HFFc6 (cell line): ENCODE results near the gene MAST4. TPM values are rescaled to one million over a fixed set of nuclear protein-coding genes. Genes with fewer than 3 reads are reported as not detected.

Source experiments
- DNase-seq: peaks from one replicate; pipeline ENCODE4 v3.0.0-alpha.2; 2018
- H3K27ac Mint-ChIP-seq: 2 replicates; pipeline ENCODE4 v1.8.0; 2020; ENCODE audit warnings: mild to moderate bottlenecking, mixed read lengths
- H3K27me3 Mint-ChIP-seq: 2 replicates; pipeline ENCODE4 v1.8.0; 2021; ENCODE audit warnings: mild to moderate bottlenecking, moderate library complexity, mixed read lengths; ENCODE audit not compliant: insufficient read depth
- H3K36me3 Mint-ChIP-seq: 2 replicates; pipeline ENCODE4 v1.8.0; 2021; ENCODE audit warnings: low read depth, mixed read lengths
- H3K4me1 Mint-ChIP-seq: 2 replicates; pipeline ENCODE4 v1.8.0; 2020; ENCODE audit warnings: low read depth, mixed read lengths
- H3K4me3 Mint-ChIP-seq: 2 replicates; pipeline ENCODE4 v1.8.0; 2020; ENCODE audit warnings: mild to moderate bottlenecking, moderate library complexity, mixed read lengths
- H3K9me3 Mint-ChIP-seq: 2 replicates; pipeline ENCODE4 v1.8.0; 2020; ENCODE audit warnings: mild to moderate bottlenecking, mixed read lengths
- total RNA-seq, 6 experiments: library from RNA; stranded (reverse); fragmentation: NEBNext Ultra II Directional; extraction: Animal tissue kit (Norgen Biotek cat#: 25700); gene quantifications; 2 replicates in 1 of 6; 3 replicates in 5 of 6; pipeline ENCODE4 v1.2.3, GENCODE V29; 2021
- TF ChIP-seq, protein P1 (sequence below): fragments of 200-600 bp; sonication (generic); IDR thresholded peaks from 2 replicates; pipeline ENCODE4 v1.5.0; 2021; ENCODE audit warnings: antibody characterized with exemption, mild to moderate bottlenecking

MAST4 gene
- total RNA-seq, 6 experiments from 2014 or later: 3.0 to 5.6 (median 3.9) TPM

DNA sequence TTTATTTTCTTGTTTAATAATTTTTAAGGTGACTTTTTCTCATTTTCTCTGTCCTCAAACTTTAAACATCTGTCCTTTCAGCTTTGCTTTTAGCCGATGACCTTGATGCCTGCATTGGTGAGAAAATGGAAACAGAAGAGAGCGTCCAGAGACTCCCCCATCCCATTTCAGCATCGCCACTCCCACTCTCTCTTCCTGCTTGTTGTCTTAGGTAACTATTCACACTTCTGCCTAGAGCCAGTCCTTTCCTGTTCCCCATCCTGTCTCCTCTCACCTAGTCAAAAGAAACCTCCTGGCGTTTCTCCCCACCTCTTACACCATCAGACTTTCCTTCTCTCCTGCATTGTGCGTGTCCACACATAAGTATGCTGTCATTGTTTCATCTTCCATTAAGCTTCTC lies 124.6 kb downstream of the MAST4 start:
- TF ChIP-seq, protein P1, sequence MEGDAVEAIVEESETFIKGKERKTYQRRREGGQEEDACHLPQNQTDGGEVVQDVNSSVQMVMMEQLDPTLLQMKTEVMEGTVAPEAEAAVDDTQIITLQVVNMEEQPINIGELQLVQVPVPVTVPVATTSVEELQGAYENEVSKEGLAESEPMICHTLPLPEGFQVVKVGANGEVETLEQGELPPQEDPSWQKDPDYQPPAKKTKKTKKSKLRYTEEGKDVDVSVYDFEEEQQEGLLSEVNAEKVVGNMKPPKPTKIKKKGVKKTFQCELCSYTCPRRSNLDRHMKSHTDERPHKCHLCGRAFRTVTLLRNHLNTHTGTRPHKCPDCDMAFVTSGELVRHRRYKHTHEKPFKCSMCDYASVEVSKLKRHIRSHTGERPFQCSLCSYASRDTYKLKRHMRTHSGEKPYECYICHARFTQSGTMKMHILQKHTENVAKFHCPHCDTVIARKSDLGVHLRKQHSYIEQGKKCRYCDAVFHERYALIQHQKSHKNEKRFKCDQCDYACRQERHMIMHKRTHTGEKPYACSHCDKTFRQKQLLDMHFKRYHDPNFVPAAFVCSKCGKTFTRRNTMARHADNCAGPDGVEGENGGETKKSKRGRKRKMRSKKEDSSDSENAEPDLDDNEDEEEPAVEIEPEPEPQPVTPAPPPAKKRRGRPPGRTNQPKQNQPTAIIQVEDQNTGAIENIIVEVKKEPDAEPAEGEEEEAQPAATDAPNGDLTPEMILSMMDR: no peak
- no peak overlapping the region for H3K4me3 Mint-ChIP-seq
- H3K36me3 Mint-ChIP-seq: no peaks in the 10 kb centered on the region
- H3K27me3 Mint-ChIP-seq: no peaks in the 10 kb centered on the region; the same call in none of the 2 replicates
- no peaks in the 10 kb centered on the region for H3K4me1 Mint-ChIP-seq
- no peak for DNase-seq
- H3K9me3 Mint-ChIP-seq: no peaks in the 10 kb centered on the region
- H3K27ac Mint-ChIP-seq: no peak overlapping the region

DNA sequence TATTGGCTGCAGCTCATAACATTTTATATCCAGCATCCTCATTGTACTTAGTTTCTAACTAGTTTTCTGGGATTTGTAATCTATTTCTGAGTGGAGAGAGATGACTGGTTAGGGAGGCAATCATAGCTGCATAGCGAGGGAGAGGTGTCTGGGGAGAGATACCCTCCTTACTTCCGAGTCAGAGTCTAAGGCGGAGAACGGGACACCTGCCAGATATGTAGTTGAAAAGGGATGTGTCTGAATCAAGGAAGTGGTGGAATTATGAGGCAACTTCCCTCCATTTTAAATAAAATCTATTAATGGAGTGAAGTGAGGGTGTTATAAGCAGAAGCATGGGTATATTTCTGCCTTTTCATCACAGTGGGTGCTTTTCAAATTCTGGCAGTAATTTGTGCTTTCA lies 126.5 kb downstream of the MAST4 start:
- no peaks in the 10 kb centered on the region; the same call in none of the 2 replicates for H3K27me3 Mint-ChIP-seq
- no peak overlapping the region for H3K4me3 Mint-ChIP-seq
- no peaks in the 10 kb centered on the region for H3K9me3 Mint-ChIP-seq
- H3K36me3 Mint-ChIP-seq: no peaks in the 10 kb centered on the region
- no peak for DNase-seq
- TF ChIP-seq, protein P1: no peak
- H3K4me1 Mint-ChIP-seq: no peaks in the 10 kb centered on the region
- H3K27ac Mint-ChIP-seq: no peak overlapping the region

DNA sequence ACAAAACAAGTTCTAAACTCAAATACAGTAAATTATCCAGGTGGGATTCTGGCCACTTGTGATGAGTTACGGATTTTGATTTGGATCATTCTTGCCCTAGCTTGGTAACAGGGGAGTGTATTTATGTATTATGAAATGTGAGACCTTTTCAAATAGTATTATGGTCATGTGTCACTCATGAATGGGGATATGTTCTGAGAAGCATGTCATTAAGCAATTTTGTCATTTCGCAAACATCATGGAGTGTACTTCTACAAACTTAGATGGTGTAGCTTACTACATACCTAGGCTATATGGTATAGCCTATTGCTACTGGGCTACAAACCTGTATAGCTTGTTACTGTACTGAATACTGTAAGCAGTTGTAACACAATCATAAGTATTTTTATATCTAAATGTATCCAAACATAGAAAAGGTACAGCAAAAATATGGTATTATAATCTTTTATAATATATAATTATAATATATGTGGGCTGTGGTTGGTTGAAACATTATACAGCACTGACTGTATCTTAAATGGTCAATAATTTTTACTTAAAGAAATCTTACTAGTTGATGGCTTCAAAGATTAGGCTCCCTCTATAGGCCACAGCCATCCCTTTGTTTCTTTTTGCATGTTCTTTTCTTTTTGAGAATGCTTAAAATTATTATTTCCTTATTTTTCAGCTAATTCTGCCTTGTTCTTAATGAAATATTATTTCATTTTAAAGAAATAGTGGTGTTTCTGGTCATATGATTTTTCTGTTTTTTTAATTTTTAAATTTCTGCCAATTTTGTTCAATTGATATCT lies 128.4 kb downstream of the MAST4 start:
- TF ChIP-seq, protein P1: peak; percentile 52; the same call in 1 of the 2 replicates
- H3K27ac Mint-ChIP-seq: no peak overlapping the region
- no peaks in the 10 kb centered on the region for H3K9me3 Mint-ChIP-seq
- H3K27me3 Mint-ChIP-seq: no peaks in the 10 kb centered on the region; the same call in 1 of the 2 replicates
- DNase-seq: no peak
- H3K36me3 Mint-ChIP-seq: no peaks in the 10 kb centered on the region
- H3K4me1 Mint-ChIP-seq: no peaks in the 10 kb centered on the region
- no peak overlapping the region for H3K4me3 Mint-ChIP-seq

DNA sequence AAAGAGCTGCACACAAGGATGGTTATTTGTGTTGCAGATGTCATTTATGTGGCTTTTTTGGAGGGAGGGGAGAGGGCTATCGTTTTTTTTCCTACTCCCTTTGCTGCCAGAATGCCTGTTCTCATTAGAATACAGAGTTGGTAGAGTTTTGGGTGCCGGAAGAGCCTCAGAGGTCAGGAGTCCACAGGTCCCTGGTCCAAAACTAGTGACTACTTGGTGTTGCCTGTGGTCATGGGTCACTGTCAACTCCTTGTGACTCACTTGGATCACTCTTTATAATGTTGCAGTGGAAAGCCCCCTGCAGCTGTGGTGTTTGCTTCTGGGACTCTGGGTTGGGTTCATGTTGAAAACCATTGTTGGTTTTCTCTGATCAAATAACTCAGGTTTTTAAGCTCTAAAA lies 131.4 kb downstream of the MAST4 start:
- no peaks in the 10 kb centered on the region for H3K4me1 Mint-ChIP-seq
- H3K4me3 Mint-ChIP-seq: no peak overlapping the region
- H3K27ac Mint-ChIP-seq: no peak overlapping the region
- no peak for DNase-seq
- TF ChIP-seq, protein P1: no peak
- no peaks in the 10 kb centered on the region for H3K36me3 Mint-ChIP-seq
- no peaks in the 10 kb centered on the region; the same call in 1 of the 2 replicates for H3K27me3 Mint-ChIP-seq
- H3K9me3 Mint-ChIP-seq: no peaks in the 10 kb centered on the region

DNA sequence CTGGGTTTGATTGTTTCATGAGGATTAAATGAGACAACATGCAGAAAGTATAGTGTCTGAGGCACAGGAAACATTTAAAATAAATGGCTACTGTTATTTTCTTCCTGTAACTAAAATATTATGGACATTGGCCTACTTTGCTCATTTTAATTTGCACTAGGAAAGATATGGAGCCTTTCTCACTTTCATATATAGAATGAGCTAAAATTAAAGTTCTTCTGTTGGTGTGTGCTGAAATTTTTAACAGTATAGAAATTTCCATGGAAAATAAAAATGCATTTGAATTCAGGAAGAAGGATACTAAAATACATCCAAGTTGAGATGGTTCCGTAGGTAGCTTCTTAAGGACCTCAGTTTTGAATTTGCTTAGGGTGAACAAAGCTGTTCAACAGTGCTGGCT lies 131.9 kb downstream of the MAST4 start:
- DNase-seq: no peak
- Mint-ChIP-seq H3K4me1 (no peaks in the 10 kb centered on the region), H3K27ac (no peak overlapping the region), H3K27me3 (peaks cover 1% of the 10 kb centered on the region; the same call in 1 of the 2 replicates), H3K9me3 (no peaks in the 10 kb centered on the region), H3K36me3 (no peaks in the 10 kb centered on the region), H3K4me3 (no peak overlapping the region)
- TF ChIP-seq, protein P1: no peak
